H1 (cell line): ENCODE data around the gene ZNF641. TPM values are rescaled to one million over a fixed set of nuclear protein-coding genes. Genes with fewer than 3 reads are reported as not detected.

Experiments
- ATF3 ChIP-seq: IDR thresholded peaks from 2 replicates; pipeline ENCODE4 v1.6.1; 2011; ENCODE audit warnings: low read depth, mild to moderate bottlenecking, low read length; ENCODE audit not compliant: insufficient read depth
- CTCF ChIP-seq, 3 experiments: IDR thresholded peaks; 1 replicate in 2 of 3; 2 replicates in 1 of 3; pipeline versions ENCODE4 v1.5.1 to v1.6.1; 2011; ENCODE audit warnings: low read length in 3 of 3, mild to moderate bottlenecking in 3 of 3, inconsistent platforms in 2 of 3, low read depth in 1 of 3, moderate library complexity in 1 of 3; ENCODE audit not compliant: insufficient read depth in 1 of 3; ENCODE audit errors: control extremely low read depth in 1 of 3
- EGR1 ChIP-seq: IDR thresholded peaks from 2 replicates; pipeline ENCODE4 v1.6.1; 2011; ENCODE audit warnings: low read depth, low read length, borderline replicate concordance
- KDM4A ChIP-seq: IDR thresholded peaks from one replicate; pipeline ENCODE4 v1.7.1; 2012; ENCODE audit warnings: low read depth, mild to moderate bottlenecking, moderate library complexity, low read length, inconsistent platforms; ENCODE audit not compliant: severe bottlenecking
- RBBP5 ChIP-seq: IDR thresholded peaks from 2 replicates; pipeline ENCODE4 v1.7.1; 2012; ENCODE audit warnings: low read depth, mild to moderate bottlenecking, inconsistent platforms, low read length, moderate library complexity, borderline replicate concordance
- RNF2 ChIP-seq: fragments of 200-900, 300-1000 bp; sonication (generic); IDR thresholded peaks from 2 replicates; pipeline ENCODE4 v1.7.1; 2016; ENCODE audit warnings: borderline replicate concordance, low read depth, mild to moderate bottlenecking, antibody characterized with exemption, low read length; ENCODE audit not compliant: poor library complexity, severe bottlenecking; ENCODE audit errors: missing control alignments
- polyA plus RNA-seq, 7 experiments: library from polyadenylated mRNA; depleted of rRNA in 3 of 7; stranded (reverse) in 5 of 7; unstranded in 2 of 7; fragments of >200 nt in 5 of 7; fragments of 200-250 nt in 2 of 7; gene quantifications; 1 replicate in 5 of 7; 2 replicates in 1 of 7; 4 replicates in 1 of 7; pipeline versions ENCODE4 v1.2.1 to v1.2.3, GENCODE V29; 2011 to 2013; ENCODE audit warnings: missing spikeins in 2 of 7, mixed read lengths in 2 of 7
- total RNA-seq: library from RNA; stranded (reverse); fragmentation: NEBNext Ultra II Directional; extraction: Animal tissue kit (Norgen Biotek cat#: 25700); gene quantifications from 2 replicates; pipeline ENCODE4 v1.2.1, GENCODE V29; 2021
- TF ChIP-seq, protein P1 (sequence below): fragments of 300-600 bp; sonication (generic); IDR thresholded peaks from 2 replicates; pipeline ENCODE4 v1.7.1; 2012; ENCODE audit warnings: low read length, moderate library complexity, mild to moderate bottlenecking, inconsistent platforms; ENCODE audit not compliant: insufficient replicate concordance

The ZNF641 gene
- total and polyA plus RNA-seq, 2 of the 8 experiments (the other 6 are each of a cell fraction or from before 2014, with no cell fraction given) = 2.4 to 6.2 TPM

DNA sequence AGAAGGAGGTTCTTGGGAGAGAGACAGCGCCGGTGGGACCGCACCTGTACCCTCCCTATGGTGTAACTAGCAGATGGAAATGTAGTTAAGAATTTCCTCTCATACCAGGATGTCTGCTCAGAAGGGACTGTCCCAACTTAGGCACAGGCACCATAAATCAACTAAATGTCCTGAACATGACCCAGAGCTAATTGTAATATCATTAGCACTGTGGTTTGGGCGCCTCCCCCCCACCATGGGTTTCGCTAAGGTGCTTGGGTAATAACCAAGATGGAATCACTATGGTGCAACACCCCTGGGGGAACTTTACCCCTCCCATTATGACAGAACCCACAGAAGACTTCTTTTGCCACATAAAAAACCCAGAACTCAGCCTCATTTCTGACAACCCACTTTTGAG lies 15.9 kb downstream of the ZNF641 start (continued):
- no peak for TF ChIP-seq CTCF (IDR thresholded peaks at IDR 0.05; ENCODE audit: control extremely low read depth in 1 of 3, insufficient read depth in 1 of 3, low read depth in 1 of 3, low read length in 3 of 3)
- TF ChIP-seq KDM4A = no peak
- TF ChIP-seq ATF3 = no peak
- TF ChIP-seq RBBP5 = no peak
- TF ChIP-seq RNF2 = no peak
- TF ChIP-seq EGR1 = no peak
- TF ChIP-seq, protein P1, sequence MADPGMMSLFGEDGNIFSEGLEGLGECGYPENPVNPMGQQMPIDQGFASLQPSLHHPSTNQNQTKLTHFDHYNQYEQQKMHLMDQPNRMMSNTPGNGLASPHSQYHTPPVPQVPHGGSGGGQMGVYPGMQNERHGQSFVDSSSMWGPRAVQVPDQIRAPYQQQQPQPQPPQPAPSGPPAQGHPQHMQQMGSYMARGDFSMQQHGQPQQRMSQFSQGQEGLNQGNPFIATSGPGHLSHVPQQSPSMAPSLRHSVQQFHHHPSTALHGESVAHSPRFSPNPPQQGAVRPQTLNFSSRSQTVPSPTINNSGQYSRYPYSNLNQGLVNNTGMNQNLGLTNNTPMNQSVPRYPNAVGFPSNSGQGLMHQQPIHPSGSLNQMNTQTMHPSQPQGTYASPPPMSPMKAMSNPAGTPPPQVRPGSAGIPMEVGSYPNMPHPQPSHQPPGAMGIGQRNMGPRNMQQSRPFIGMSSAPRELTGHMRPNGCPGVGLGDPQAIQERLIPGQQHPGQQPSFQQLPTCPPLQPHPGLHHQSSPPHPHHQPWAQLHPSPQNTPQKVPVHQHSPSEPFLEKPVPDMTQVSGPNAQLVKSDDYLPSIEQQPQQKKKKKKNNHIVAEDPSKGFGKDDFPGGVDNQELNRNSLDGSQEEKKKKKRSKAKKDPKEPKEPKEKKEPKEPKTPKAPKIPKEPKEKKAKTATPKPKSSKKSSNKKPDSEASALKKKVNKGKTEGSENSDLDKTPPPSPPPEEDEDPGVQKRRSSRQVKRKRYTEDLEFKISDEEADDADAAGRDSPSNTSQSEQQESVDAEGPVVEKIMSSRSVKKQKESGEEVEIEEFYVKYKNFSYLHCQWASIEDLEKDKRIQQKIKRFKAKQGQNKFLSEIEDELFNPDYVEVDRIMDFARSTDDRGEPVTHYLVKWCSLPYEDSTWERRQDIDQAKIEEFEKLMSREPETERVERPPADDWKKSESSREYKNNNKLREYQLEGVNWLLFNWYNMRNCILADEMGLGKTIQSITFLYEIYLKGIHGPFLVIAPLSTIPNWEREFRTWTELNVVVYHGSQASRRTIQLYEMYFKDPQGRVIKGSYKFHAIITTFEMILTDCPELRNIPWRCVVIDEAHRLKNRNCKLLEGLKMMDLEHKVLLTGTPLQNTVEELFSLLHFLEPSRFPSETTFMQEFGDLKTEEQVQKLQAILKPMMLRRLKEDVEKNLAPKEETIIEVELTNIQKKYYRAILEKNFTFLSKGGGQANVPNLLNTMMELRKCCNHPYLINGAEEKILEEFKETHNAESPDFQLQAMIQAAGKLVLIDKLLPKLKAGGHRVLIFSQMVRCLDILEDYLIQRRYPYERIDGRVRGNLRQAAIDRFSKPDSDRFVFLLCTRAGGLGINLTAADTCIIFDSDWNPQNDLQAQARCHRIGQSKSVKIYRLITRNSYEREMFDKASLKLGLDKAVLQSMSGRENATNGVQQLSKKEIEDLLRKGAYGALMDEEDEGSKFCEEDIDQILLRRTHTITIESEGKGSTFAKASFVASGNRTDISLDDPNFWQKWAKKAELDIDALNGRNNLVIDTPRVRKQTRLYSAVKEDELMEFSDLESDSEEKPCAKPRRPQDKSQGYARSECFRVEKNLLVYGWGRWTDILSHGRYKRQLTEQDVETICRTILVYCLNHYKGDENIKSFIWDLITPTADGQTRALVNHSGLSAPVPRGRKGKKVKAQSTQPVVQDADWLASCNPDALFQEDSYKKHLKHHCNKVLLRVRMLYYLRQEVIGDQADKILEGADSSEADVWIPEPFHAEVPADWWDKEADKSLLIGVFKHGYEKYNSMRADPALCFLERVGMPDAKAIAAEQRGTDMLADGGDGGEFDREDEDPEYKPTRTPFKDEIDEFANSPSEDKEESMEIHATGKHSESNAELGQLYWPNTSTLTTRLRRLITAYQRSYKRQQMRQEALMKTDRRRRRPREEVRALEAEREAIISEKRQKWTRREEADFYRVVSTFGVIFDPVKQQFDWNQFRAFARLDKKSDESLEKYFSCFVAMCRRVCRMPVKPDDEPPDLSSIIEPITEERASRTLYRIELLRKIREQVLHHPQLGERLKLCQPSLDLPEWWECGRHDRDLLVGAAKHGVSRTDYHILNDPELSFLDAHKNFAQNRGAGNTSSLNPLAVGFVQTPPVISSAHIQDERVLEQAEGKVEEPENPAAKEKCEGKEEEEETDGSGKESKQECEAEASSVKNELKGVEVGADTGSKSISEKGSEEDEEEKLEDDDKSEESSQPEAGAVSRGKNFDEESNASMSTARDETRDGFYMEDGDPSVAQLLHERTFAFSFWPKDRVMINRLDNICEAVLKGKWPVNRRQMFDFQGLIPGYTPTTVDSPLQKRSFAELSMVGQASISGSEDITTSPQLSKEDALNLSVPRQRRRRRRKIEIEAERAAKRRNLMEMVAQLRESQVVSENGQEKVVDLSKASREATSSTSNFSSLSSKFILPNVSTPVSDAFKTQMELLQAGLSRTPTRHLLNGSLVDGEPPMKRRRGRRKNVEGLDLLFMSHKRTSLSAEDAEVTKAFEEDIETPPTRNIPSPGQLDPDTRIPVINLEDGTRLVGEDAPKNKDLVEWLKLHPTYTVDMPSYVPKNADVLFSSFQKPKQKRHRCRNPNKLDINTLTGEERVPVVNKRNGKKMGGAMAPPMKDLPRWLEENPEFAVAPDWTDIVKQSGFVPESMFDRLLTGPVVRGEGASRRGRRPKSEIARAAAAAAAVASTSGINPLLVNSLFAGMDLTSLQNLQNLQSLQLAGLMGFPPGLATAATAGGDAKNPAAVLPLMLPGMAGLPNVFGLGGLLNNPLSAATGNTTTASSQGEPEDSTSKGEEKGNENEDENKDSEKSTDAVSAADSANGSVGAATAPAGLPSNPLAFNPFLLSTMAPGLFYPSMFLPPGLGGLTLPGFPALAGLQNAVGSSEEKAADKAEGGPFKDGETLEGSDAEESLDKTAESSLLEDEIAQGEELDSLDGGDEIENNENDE = no peak
- TF ChIP-seq, all 59 proteins: peak for 0
